GM12865 (cell line): ENCODE results near the gene CSF1R.

ENCODE experiments used
- DNase-seq: peaks from one replicate; pipeline ENCODE4 v3.0.0; 2010; ENCODE audit warnings: low read depth
- H3K4me3 ChIP-seq: 2 replicates; pipeline ENCODE4 v1.5.1; 2011; ENCODE audit warnings: mild to moderate bottlenecking, low read depth, low read length, control low read depth
- CTCF ChIP-seq: IDR thresholded peaks from 2 replicates; pipeline ENCODE4 v1.5.1; 2011; ENCODE audit warnings: low read length, control low read depth, low read depth, inconsistent platforms; ENCODE audit not compliant: insufficient read depth; ENCODE audit errors: missing control alignments

Gene CSF1R

GRCh38 chr5:150114773-150115408 is 28.5 kb upstream of the CSF1R start:
- no peak overlapping the region for H3K4me3 ChIP-seq
- no peak for DNase-seq
- no peak for TF ChIP-seq CTCF

- no peak for DNase-seq
- no peak overlapping the region for H3K4me3 ChIP-seq
- no peak for TF ChIP-seq CTCF
Measured at GRCh38 chr5:150114102-150114641, 27.8 kb upstream of the CSF1R start.

GRCh38 chr5:150113047-150113744 is 26.8 kb upstream of the CSF1R start:
- no peak for DNase-seq
- no peak overlapping the region for H3K4me3 ChIP-seq
- TF ChIP-seq CTCF, result no peak

- DNase-seq, result no peak
- TF ChIP-seq CTCF, result no peak
- no peak overlapping the region for H3K4me3 ChIP-seq
Measured at GRCh38 chr5:150112201-150113046, 26.1 kb upstream of the CSF1R start.

DNA sequence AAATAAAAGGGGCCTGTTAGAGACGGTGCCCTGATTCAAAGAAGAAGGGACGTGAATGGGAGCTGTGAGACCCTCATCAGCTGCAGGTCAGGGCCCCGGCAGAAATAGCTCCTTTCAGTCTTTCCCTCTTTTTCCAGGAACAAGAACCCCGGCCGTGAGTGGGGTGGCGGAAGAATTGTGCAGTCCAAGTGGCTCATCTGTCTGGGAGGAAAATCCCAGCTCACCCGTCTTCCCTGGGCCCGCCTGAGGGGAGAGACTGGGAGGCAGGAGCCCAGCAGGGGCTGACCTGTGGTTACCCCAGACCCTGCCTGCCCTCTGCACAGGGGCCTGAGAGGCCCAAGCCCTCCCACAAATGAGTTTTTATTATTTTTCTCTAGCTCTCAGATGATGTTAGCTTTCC is 24.8 kb upstream of the CSF1R start:
- H3K4me3 ChIP-seq, result no peak overlapping the region
- no peak for TF ChIP-seq CTCF
- no peak for DNase-seq

- H3K4me3 ChIP-seq, result no peak overlapping the region
- TF ChIP-seq CTCF, result no peak
- no peak for DNase-seq
Measured at GRCh38 chr5:150109921-150110320, 23.6 kb upstream of the CSF1R start.
